GM19240 (cell line): ENCODE results near the gene SAMD4A.

Source experiments
- DNase-seq: peaks from one replicate; pipeline ENCODE4 v3.0.0; 2011; ENCODE audit warnings: low spot score; ENCODE audit not compliant: insufficient read length

Gene SAMD4A

GRCh38 chr14:54680651-54681050, 113.7 kb downstream of the SAMD4A start:
- no peak for DNase-seq

GRCh38 chr14:54681811-54682261, 114.9 kb downstream of the SAMD4A start:
- DNase-seq = no peak

DNA sequence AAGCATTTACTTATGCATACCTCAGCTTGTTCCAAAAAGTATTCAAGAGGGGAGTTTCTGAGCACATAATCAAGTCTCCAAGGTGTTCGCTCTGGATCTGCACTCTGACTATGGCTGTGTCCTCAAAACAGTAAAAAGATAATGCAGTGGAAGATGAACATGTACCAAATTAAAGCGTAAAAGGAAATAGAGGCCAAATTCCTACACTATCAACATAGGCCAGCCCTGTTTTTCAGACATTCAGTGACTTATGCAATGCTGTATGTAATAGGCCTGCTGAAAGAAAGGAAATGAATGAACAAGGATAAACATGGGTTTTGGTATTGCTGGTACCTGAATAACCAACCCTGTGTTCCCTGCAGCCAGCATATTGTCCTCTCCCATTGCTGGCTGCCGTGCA, 115.7 kb downstream of the SAMD4A start:
- no peak for DNase-seq

GRCh38 chr14:54683882-54684794, 117.2 kb downstream of the SAMD4A start:
- DNase-seq = no peak

DNA sequence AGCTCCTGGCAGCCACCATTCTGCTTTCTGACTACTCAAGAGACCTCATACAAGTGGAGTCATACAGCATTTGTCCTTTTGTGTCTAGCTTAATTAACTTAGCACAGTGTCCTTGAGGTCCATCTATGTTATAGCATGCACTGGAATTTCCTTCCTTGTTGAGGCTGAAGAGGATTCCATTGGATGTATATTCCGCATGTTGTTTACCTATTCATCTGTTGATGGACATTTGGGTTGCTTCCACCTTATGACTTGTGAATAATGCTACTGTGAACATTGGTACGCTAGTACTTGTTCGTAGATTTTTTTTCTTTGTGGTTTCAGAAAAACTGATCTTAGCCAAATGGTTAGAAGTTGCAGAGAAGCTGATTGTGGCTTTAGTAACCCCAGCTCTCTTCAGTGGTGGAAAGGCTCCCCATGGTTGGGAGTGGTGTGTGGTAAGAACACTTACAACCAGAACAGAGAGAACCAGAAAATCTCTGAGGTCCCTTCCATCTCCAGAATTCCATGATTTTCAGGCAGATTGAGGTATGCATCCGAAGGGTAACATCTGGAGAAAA, 118.4 kb downstream of the SAMD4A start:
- no peak for DNase-seq

DNA sequence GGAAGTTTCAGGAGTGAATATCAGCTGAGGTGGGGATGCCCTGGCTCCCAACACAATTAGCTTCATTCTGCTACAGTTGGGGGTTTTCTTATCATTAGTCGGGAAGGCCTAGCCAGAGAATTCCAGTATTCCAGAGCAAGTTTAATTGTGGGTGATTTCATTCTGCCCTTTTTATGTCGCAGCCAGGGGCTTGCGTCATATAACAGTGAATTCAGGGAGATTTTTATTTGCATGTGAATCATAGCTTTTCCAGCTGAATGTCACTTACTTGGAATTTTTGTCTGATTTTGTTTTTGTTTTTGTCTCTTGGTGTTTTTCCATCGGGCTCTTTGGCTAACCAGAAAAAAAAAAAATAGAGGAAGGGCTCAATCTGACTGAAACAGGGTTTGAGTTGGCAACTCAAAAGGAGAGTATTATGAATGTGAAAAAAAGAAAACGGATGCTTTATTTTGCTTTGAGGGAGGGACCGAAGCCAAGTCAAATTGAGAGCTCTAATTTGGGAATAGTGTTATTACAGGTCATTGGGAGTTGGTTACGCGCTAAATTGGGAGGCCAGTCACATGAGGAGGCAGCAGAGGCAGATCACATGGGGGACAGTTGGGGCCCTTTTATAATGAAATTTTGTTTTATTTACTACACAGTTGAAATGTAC, 119.4 kb downstream of the SAMD4A start:
- DNase-seq = no peak

DNA sequence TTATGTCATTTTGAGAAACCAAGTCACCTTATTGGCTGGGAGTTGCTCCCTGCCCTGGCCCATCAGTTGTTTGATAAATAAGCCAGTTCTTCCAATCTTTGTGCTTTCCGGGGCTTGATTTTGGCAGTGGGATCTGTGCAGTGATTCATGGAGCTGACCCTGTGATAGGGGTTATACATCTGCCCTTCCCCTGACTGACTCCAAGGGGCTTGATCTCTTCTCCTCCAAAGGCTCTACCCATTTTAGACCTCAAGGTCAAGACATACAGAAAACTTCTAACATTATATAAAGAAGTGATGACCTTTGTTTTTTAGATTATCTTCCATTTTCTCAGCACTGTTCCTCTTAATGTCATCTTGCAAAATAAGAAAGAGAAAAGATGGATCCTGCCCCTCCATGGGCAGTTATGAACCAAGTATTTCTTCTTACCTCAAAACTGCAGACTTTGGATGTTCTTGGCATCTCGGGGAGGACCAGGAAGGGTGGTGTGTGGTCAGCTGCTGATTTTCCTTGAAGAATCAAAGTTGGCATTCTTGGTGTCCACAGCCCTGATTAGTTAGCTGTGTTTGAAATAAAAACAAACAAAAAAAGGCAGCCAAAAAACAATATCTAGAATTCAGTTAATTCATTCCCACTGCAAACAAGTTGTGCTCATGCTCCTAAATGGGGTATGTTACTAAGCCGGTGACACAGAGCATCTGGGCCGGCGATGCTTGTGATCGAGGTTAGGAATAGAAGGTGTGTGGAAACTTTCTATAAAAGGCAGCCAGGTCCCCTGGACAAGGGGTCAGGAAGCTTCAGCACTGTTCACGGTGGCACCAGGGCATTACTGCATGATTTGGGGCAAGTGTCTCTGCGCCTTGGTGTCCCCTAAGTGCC, 120.2 kb downstream of the SAMD4A start:
- DNase-seq = no peak

GRCh38 chr14:54687750-54688119, 120.8 kb downstream of the SAMD4A start:
- no peak for DNase-seq

DNA sequence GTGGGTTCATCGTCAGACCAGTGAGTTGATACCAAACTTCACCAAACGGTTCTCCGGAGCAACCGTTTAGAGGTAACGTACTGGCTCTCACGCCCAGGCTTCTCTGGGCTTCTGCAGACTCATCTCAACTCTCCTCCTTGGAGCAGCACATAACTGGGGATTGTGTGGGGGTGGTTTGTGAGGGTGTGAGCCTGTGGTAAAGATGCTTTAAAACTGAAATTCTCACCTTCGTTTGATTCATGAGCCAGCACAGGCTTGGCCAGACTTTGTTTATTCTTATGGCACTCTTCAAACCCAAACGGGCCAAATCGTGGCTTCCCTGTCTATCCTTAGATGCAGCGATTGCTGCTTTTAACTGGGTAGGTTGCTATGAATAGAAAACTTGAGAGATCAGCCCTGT, 121.3 kb downstream of the SAMD4A start:
- no peak for DNase-seq

DNA sequence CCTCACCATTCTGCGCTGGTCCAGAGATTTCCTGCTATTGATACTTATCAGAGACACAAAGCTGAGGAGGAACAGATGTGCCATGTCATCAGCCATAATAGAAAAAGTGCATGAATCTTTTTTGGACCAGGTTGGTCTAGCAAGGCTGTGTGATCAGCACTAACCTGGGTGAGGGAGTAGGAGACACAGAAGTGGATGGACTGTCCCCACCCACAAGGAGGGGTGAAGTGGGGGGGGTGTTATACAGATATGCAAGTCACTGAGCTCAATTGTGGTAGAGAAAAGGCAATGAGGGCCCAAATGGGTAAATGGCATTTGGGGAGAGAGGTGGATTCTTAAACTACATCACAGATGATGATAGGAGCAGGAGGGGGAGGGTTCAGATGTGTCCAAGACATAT, 123.0 kb downstream of the SAMD4A start:
- no peak for DNase-seq

GRCh38 chr14:54690887-54691286, 124.0 kb downstream of the SAMD4A start:
- DNase-seq = no peak

DNA sequence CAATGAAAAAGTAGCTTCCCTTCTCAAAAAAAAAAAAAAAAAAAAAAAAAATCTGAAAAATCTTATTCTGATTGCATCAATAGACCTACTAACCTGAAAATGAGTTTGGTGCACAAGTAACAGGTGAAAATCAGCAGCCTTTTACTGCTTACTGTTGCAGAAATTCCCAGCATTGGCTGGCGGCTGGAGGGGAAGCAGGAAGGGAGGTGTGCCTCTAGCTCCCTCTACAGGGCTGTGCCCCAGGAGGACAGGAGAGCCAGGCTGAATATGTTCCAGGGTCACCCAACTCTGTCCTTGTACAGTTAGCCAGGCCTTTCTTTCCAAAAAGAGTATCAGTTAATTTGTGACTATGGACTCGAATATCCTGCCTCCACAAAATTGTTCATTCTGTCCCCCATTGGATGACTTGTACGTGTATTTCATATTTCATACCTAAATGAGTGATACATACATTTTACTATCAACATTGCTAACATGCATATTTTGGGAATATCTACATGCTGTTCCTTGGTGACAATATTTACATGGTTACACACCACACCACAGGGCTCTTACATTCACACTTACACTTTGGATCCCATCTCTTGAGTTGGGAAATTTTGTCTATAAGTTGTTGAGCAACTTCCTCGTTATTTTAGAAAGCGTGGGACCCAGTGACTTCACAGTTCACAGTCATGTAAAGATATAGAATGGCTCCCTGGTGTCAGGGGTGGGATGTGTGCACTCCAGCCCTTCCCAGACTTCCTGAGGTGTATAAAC, 124.8 kb downstream of the SAMD4A start:
- peak; percentile 11 for DNase-seq

DNA sequence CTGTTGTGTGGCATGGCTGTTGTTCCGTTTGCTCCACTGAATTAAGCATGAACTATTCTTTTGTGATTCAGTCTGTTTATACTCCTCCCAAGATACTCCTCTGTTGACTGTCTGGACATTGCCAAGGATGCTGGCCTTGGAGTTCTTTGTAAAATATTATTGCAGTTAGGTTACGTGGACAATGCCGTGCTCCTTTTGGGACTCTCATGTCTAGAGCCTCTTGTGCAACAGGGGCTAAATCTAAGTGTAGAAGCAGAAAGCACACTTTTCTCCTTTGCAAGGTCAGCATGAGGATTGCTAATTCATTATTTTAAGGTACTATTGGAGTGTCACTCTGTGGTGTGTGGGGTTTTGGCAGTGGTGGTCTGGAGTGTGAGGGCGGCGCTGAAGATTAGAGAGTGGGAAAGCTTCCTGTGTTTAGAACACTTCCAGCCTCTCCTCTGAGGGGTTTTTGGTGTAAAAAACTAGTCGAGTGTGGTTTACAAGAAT, 125.4 kb downstream of the SAMD4A start:
- DNase-seq = no peak

DNA sequence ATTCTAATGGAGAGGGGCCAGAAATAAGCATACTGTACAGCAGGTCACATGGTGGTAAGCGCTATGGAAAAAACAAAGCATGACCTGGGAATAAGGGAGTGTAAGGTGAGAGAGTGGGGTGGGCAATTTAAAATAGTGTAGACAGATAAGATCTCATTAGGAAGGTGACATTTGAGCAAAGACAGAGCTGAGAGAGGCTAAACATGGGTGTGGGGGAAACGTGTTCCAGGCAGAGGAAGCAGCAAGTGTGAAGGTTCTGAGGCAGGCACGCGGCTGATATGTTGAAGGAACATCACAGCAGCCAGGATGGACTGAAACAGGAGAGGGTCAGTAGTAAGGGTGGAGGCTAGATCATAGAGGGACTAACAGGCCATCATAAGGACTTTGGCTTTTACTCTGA, 126.8 kb downstream of the SAMD4A start:
- no peak for DNase-seq

- DNase-seq = no peak
Observed at GRCh38 chr14:54695196-54695595, 128.3 kb downstream of the SAMD4A start.

GRCh38 chr14:54697001-54697400, 130.1 kb downstream of the SAMD4A start:
- no peak for DNase-seq

GRCh38 chr14:54697803-54698202, 130.9 kb downstream of the SAMD4A start:
- no peak for DNase-seq

DNA sequence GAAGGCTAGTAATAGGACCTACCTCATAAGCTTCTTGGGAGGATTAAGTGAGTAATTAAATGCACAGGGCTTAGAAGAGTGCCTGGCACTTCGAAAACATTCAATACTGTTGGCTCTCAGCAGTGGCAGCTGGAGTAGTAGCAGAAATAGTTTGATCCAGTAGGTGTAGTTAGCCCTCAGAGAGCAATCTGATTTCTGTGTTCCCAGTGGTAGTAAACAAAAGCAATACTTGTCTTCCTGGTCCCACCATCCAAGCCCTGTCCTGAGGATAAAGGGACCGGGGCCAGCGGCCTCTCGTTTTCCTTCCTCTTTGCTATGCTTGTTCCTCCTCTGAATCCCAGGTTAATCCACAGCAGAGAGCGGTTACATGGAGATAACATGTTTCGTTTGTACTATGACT, 131.6 kb downstream of the SAMD4A start:
- DNase-seq = no peak

DNA sequence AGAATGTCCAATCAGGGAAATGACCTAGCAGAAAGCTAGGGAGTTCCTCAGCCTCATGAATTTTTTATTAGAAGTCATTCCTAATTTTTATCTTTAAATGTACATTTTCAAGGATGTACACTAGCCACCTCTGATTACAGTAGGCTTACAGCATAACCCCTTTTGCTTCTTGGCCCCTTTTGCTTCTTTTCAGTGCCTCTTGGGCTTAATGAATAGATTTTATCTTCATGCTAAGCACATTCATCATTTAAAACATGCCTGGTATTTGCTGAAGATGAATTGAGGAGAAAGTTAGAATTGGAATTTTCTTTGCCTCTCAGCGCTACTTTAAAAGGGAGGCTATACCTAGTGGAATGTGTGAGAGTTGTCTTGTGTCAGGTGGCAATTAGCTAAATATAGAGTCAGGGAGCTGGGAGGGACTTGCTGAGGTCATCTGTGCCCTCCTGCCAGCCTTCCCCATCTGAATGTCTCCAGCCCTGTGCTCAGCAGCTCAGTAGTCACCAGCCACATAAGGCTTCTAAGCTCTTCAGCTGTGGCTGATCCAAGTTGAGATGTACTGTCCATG, 132.1 kb downstream of the SAMD4A start:
- DNase-seq = no peak

DNA sequence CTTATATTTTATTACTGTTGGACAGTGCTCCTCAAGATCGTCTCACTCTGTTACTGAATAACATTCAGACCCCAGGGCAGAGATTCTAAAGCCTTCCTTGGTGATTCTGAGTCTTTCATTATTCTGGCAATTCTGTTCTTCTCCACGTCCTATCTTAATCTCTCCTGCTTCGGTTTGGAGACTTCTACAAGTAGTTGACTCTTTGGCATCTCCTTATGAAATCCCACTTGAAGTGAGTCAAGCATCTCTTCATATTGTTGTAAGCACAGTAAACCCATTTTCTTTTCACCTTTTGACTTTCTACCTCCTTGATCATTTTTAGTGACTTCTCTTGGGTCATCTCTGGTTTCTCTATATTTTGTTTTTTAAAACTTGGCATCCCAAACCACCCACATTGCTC, 132.8 kb downstream of the SAMD4A start:
- DNase-seq = no peak
